Measurements from ENCODE around the gene IP6K2. TPM values are rescaled to one million over a fixed set of nuclear protein-coding genes. Genes with fewer than 3 reads are reported as not detected.
"Not testable (repeated sequence)": the region's sequence is repeated elsewhere in the genome, so short reads cannot be mapped to it uniquely, and the experiment has no call there.

The IP6K2 gene
- 10 to 100 TPM; 41.6 to 43.4 TPM for total RNA-seq

- peak within 1 kb of the TSS; percentile 96 for H3K4me3 Mint-ChIP-seq
- intact Hi-C loops (cut with micrococcal nuclease) = loop anchor here (2.0 to 5.0 kb wide), 4 partner anchors 55 to 375 kb away; partner anchors contain the start of genes ARIH2, CELSR3, NDUFAF3 and QRICH1
- H3K36me3 Mint-ChIP-seq = peaks cover 10% of the 10 kb centered on the region
Measured at GRCh38 chr3:48716982-48717746, at the start of gene IP6K2. Gene IP6K2, minus strand, starts transcription at chr3:48717221. Its CDS starts 21,930 bp downstream, at chr3:48695291.

GRCh38 chr3:48765376-48765775, 48.4 kb upstream of the IP6K2 start:
- DNase-seq = no peak
- intact Hi-C loops (cut with micrococcal nuclease) = no loop called here
- Mint-ChIP-seq H3K27me3 (no peaks in the 10 kb centered on the region), H3K4me1 (ENCODE audit: low read depth) (no peaks in the 10 kb centered on the region), H3K4me3 (no peak overlapping the region), H3K36me3 (peaks cover 13% of the 10 kb centered on the region), H3K9me3 (no peaks in the 10 kb centered on the region), H3K27ac (no peak overlapping the region)
- ChIA-PET CTCF (interaction anchor here (3.0 kb wide), 1 partner anchor 26 kb away, joined by 7 read pairs; no protein-coding TSS in a partner anchor), POLR2A (no interaction called here)

More at GRCh38 chr3:48716982-48717746, at the start of gene IP6K2:
- Mint-ChIP-seq H3K9me3 (no peaks in the 10 kb centered on the region), H3K4me1 (ENCODE audit: low read depth) (peaks cover 30% of the 10 kb centered on the region), H3K27ac (peak within 1 kb of the TSS; percentile 87), H3K27me3 (no peaks in the 10 kb centered on the region)
- DNase-seq = peak; percentile 100
- CTCF ChIA-PET = interaction anchor here (1.0 to 2.3 kb wide), 3 partner anchors 31 to 281 kb away, joined by 3 to 8 read pairs (median 8); partner anchors contain the start of gene NCKIPSD
- POLR2A ChIA-PET = interaction anchor here (0.5 to 2.1 kb wide), 11 partner anchors 10 to 376 kb away, joined by 3 to 13 read pairs (median 3); partner anchors contain the start of genes ARIH2, CELSR3 and QRICH1

GRCh38 chr3:48762816-48763215, 45.8 kb upstream of the IP6K2 start:
- Mint-ChIP-seq H3K4me3 (no peak overlapping the region), H3K9me3 (no peaks in the 10 kb centered on the region), H3K27ac (no peak overlapping the region), H3K27me3 (no peaks in the 10 kb centered on the region), H3K4me1 (ENCODE audit: low read depth) (no peaks in the 10 kb centered on the region), H3K36me3 (peaks cover 19% of the 10 kb centered on the region)
- ChIA-PET POLR2A (no interaction called here), CTCF (no interaction called here)
- intact Hi-C loops (cut with micrococcal nuclease) = no loop called here
- no peak for DNase-seq

DNA sequence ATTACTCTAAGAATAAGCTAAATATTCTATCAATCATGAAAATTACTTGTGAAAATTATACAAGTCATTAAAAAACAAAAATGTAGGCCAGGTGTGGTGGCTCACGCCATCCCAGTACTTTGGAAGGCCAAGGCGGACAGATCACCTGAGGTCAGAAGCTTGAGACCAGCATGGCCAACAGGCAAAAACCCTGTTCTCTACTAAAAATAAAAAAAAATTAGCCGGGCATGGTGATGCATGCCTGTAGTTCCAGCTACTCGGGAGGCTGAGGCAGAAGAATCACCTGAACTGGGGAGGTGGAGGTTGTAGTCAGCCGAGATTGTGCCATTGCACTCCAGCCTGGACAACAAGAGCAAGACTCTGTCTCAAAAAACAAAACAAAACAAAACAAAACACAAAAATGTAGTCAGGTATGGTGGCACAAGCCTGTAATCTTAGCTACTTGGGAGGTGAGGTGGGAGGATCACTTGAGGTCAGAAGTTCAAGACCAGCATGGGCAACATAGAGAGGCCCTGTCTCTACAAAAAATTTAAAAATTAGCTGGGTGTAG, 43.0 kb upstream of the IP6K2 start:
- H3K27ac Mint-ChIP-seq, H3K4me3 Mint-ChIP-seq, POLR2A ChIA-PET: not testable (repeated sequence)

DNA sequence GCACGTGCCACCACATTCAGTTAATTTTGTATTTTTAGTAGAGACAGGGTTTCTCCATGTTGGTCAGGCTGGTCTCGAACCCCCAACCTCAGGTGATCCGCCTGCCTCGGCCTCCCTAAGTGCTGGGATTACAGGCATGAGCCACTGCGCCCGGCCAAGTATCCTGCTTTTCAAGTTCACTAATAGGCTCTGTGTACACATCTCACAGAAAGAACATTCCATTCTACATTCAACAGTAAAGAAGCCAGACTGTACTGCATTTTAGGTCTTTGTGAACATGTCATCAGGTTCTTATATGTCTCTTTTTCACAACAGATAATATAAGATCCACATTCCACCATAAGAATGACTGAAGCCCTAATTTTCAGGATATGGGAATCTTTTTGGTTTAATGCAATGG, 42.5 kb upstream of the IP6K2 start:
- H3K27me3 Mint-ChIP-seq = not testable (repeated sequence)

More for the DNA sequence above, 43.0 kb upstream of the IP6K2 start:
- H3K4me1 Mint-ChIP-seq (ENCODE audit: low read depth); H3K27me3 Mint-ChIP-seq; H3K9me3 Mint-ChIP-seq; intact Hi-C loops (cut with micrococcal nuclease); DNase-seq: not testable (repeated sequence)
- CTCF ChIA-PET = interaction anchor here (1.1 kb wide), 1 partner anchor 21 kb away, joined by 3 read pairs; no protein-coding TSS in a partner anchor
- peaks cover 17% of the 10 kb centered on the region for H3K36me3 Mint-ChIP-seq

DNA sequence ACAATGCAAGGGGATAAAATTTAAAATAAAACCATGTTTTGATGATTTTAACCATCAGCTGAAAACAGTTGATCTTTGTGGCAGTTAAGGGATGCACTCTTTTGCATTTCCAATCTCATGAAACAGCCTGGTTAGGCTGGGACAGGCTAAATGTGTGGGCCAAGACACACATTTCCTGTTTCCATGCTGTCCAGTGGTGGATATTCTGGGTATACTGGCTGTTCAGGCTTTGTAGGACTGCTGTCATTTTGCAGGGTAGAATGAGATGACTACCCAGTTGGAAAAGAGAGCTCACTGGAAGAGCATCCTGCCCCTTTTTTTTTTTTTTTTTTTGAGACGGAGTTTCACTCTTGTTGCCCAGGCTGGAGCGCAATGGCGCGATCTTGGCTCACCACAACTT, 42.0 kb upstream of the IP6K2 start:
- intact Hi-C loops (cut with micrococcal nuclease) = no loop called here
- no peaks in the 10 kb centered on the region for H3K27me3 Mint-ChIP-seq
- no peak for DNase-seq
- H3K9me3 Mint-ChIP-seq = no peaks in the 10 kb centered on the region
- H3K4me1 Mint-ChIP-seq (ENCODE audit: low read depth) = peaks cover 5% of the 10 kb centered on the region
- POLR2A ChIA-PET = no interaction called here
- H3K4me3 Mint-ChIP-seq = no peak overlapping the region
- H3K36me3 Mint-ChIP-seq = peaks cover 9% of the 10 kb centered on the region
- CTCF ChIA-PET = interaction anchor here (0.5 kb wide), 1 partner anchor 141 kb away, joined by 3 read pairs; no protein-coding TSS in a partner anchor
- no peak overlapping the region for H3K27ac Mint-ChIP-seq

More for the DNA sequence above, 42.5 kb upstream of the IP6K2 start:
- intact Hi-C loops (cut with micrococcal nuclease); DNase-seq; H3K27ac Mint-ChIP-seq; H3K4me3 Mint-ChIP-seq; POLR2A ChIA-PET; H3K9me3 Mint-ChIP-seq; H3K4me1 Mint-ChIP-seq (ENCODE audit: low read depth): not testable (repeated sequence)
- H3K36me3 Mint-ChIP-seq = peaks cover 13% of the 10 kb centered on the region
- CTCF ChIA-PET = interaction anchor here (0.5 to 1.1 kb wide), 2 partner anchors 20 to 140 kb away, joined by 3 read pairs; no protein-coding TSS in a partner anchor

GRCh38 chr3:48756640-48757039, 39.6 kb upstream of the IP6K2 start:
- no peaks in the 10 kb centered on the region for H3K27me3 Mint-ChIP-seq
- ChIA-PET CTCF (interaction anchor here (1.6 kb wide), 1 partner anchor 17 kb away, joined by 8 read pairs; no protein-coding TSS in a partner anchor), POLR2A (interaction anchor here (0.6 kb wide), 1 partner anchor 194 kb away, joined by 3 read pairs; no protein-coding TSS in a partner anchor)
- intact Hi-C loops (cut with micrococcal nuclease) = no loop called here
- no peaks in the 10 kb centered on the region for H3K9me3 Mint-ChIP-seq
- H3K36me3 Mint-ChIP-seq = peaks cover 8% of the 10 kb centered on the region
- H3K27ac Mint-ChIP-seq = peak overlapping the region; percentile 36
- DNase-seq = peak; percentile 20
- H3K4me3 Mint-ChIP-seq = no peak overlapping the region
- H3K4me1 Mint-ChIP-seq (ENCODE audit: low read depth) = peaks cover 5% of the 10 kb centered on the region

GRCh38 chr3:48750856-48751255, 33.8 kb upstream of the IP6K2 start:
- Mint-ChIP-seq H3K4me3 (no peak overlapping the region), H3K9me3 (no peaks in the 10 kb centered on the region), H3K27ac (no peak overlapping the region), H3K27me3 (no peaks in the 10 kb centered on the region), H3K4me1 (ENCODE audit: low read depth) (no peaks in the 10 kb centered on the region), H3K36me3 (peaks cover 8% of the 10 kb centered on the region)
- ChIA-PET CTCF (interaction anchor here (3.6 kb wide), 1 partner anchor 11 kb away, joined by 17 read pairs; no protein-coding TSS in a partner anchor), POLR2A (no interaction called here)
- intact Hi-C loops (cut with micrococcal nuclease) = no loop called here
- no peak for DNase-seq

GRCh38 chr3:48748754-48749153, 31.7 kb upstream of the IP6K2 start:
- intact Hi-C loops (cut with micrococcal nuclease) = loop anchor here (10.0 kb wide), 1 partner anchor 196 kb away; no protein-coding TSS in a partner anchor
- ChIA-PET CTCF (interaction anchor here (3.6 kb wide), 1 partner anchor 9 kb away, joined by 17 read pairs; no protein-coding TSS in a partner anchor), POLR2A (no interaction called here)
- Mint-ChIP-seq H3K4me1 (ENCODE audit: low read depth) (no peaks in the 10 kb centered on the region), H3K36me3 (peaks cover 10% of the 10 kb centered on the region), H3K27ac (no peak overlapping the region), H3K4me3 (no peak overlapping the region), H3K27me3 (no peaks in the 10 kb centered on the region), H3K9me3 (no peaks in the 10 kb centered on the region)
- DNase-seq = no peak

GRCh38 chr3:48747706-48748105, 30.7 kb upstream of the IP6K2 start:
- no peaks in the 10 kb centered on the region for H3K27me3 Mint-ChIP-seq
- H3K27ac Mint-ChIP-seq = no peak overlapping the region
- CTCF ChIA-PET = interaction anchor here (1.1 to 3.6 kb wide), 3 partner anchors 8 to 61 kb away, joined by 4 to 17 read pairs (median 5); partner anchors contain the start of gene NCKIPSD
- H3K36me3 Mint-ChIP-seq = peaks cover 10% of the 10 kb centered on the region
- H3K4me3 Mint-ChIP-seq = no peak overlapping the region
- no peaks in the 10 kb centered on the region for H3K9me3 Mint-ChIP-seq
- POLR2A ChIA-PET = interaction anchor here (0.7 to 0.9 kb wide), 2 partner anchors 30 to 338 kb away, joined by 3 read pairs; no protein-coding TSS in a partner anchor
- DNase-seq = no peak
- H3K4me1 Mint-ChIP-seq (ENCODE audit: low read depth) = no peaks in the 10 kb centered on the region
- intact Hi-C loops (cut with micrococcal nuclease) = loop anchor here (10.0 kb wide), 1 partner anchor 197 kb away; no protein-coding TSS in a partner anchor

- Mint-ChIP-seq H3K27me3 (no peaks in the 10 kb centered on the region), H3K4me1 (ENCODE audit: low read depth) (no peaks in the 10 kb centered on the region), H3K27ac (no peak overlapping the region), H3K9me3 (no peaks in the 10 kb centered on the region), H3K4me3 (no peak overlapping the region), H3K36me3 (peaks cover 10% of the 10 kb centered on the region)
- no peak for DNase-seq
- CTCF ChIA-PET = interaction anchor here (1.1 to 3.6 kb wide), 3 partner anchors 7 to 61 kb away, joined by 4 to 17 read pairs (median 5); partner anchors contain the start of gene NCKIPSD
- POLR2A ChIA-PET = interaction anchor here (0.9 kb wide), 1 partner anchor 30 kb away, joined by 3 read pairs; no protein-coding TSS in a partner anchor
- intact Hi-C loops (cut with micrococcal nuclease) = loop anchor here (10.0 kb wide), 1 partner anchor 198 kb away; no protein-coding TSS in a partner anchor
Measured at GRCh38 chr3:48747015-48747615, 30.1 kb upstream of the IP6K2 start.
